Endometrial microvascular endothelial cells (primary cell): Measurements from ENCODE around the gene SERGEF. TPM values are rescaled to one million over a fixed set of nuclear protein-coding genes. Genes with fewer than 3 reads are reported as not detected.

Source experiments
- in situ Hi-C: cut with HindIII; loops from 2 replicates; pipeline ENCODE4 v1.10.0; 2017; ENCODE audit warnings: low sequenced_read_pairs, low pct_unique_long_range_greater_than_20kb; ENCODE audit errors: inconsistent ontology term
- total RNA-seq: library from RNA; depleted of rRNA; stranded (reverse); fragments of >200 nt; gene quantifications from one replicate; pipeline ENCODE4 v1.2.3, GENCODE V29; 2015; ENCODE audit errors: inconsistent ontology term

The SERGEF gene
- total RNA-seq, 1 donor from 2014 or later, result 18.5 TPM

DNA sequence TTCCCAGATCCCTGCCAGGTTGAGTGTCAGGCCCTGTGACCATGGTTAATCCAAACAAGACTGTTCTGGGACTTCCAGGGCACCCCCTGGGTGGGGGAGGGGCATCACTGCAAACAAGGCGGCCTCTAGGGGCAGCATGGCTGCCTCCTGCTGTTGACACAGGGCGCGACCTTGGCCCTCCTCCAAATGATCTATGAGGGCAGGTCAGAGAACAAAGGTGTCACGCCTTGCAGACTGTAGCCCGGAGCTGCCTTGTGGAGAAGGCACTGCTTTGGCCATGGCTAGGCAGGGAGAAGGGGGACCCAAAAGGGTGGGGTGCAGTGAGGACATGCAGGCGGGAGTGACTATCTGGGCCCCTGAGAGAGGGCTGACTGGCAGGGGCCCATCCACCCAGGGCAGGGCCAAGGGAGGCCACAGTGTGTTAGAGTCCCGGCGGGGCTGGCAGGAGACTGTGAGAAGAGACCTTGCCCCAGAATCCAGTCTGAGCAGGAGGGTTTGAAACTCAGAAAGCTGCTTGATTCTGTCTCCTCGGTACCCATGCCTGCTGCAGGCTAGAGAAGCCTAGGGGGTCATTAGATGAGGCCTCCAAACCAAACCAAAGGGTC is 242.7 kb downstream of the SERGEF start:
- in situ Hi-C loops, result no loop called here

DNA sequence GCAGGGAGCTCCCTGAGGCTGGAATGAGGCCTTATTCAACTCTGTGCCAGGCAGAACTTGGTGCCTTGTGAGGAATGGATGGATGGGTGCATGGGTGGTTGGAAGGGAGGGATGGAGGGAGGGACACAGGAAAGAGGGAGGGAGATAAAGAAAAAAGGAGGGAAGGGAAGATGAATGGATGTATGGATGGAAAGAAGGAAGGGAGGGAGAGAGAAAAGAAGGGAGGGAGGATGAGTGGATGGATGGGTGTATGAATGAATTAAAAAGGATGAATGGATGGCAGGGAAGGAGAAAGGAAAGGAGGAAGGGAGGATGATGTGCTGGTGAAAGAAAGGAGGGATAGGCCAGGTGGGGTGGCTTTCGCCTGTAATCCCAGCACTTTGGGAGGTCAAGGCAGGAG is 243.6 kb downstream of the SERGEF start:
- in situ Hi-C loops, result no loop called here

DNA sequence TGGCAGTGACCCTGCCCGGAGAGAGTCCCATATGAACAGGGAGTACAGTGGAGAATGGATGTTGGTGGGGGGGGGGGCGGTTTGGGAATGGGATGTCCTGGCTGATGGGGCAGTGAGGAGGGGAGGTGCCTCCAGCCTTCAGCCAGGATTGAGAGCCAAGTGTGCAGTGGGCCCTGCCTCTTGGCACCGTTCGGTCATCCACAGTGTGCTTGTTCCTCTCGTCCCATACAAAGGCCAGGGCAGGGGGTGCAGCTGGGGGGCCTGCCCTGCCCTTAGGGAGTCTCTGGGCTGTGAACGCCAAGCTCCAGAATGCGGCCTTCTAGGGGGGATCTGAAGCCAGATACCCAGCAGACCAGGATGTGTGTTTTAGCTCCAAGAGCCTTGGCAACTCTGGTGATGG is 244.3 kb downstream of the SERGEF start:
- in situ Hi-C loops, result no loop called here

DNA sequence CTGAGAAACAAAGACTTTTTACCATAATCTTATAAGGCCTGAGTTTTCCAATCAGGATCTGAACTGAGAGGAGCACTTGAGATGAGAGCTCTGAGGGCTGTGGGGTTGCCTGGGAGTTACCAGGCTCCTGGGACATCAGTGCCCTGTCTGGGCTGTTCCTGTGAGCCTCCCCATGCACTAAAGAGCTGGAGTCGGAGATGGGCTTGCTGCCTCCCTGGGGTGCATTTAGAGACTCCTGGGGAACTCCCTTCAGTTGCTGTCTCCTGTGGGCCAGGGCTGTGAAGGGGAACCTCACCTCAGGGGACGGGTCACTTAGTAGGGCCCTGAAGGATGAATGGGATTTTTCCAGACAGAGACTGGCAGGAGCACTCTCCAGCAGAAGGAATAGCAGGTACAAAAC is 244.9 kb downstream of the SERGEF start:
- in situ Hi-C loops, result no loop called here

DNA sequence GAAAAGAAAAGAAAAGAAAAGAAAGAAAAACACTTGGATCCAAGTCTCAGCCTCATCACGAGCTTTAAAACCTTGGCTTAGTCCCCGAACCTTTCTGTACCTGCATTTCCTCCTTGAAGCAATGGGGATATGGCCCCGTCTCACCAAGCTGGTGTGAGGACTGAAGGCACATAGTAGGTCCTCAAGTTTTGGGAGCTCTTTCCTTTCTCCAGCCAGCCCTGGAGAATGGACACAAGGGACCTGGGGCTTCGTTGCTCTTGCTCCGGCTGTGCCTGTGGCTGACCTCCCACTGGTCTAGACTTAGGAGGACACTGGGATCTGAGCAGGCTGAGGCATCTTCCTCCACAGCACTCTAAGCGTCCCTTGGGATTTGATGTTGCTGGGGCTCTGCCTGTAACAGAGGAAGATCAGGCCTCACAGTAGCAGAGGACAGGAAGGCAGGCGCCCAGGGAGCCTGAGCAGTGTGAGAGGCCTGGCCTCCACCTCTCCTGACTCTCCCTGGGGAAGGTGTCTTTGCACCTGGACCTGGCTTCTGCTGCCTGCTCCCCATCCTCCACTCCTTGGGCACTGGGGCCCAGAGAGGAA is 245.5 kb downstream of the SERGEF start:
- in situ Hi-C loops, result no loop called here

DNA sequence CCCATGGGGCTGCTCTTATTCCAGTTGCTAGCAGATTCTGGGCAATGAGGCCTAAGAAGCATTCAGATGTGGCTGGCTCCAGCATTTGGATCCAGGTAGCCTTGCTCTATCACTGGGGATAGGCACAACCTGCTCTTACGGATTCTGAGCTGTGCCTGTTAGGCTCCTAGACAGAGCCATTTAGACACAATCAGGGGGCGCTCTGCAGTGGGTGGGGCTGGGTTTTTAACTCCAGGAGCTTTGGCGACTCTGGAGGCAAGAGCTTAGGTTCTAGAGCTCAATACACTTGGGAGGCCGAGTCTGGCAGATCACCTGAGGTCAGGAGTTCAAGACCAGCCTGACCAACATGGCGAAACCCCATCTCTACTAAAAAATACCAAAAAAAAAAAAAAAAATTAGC is 246.3 kb downstream of the SERGEF start:
- in situ Hi-C loops, result no loop called here

DNA sequence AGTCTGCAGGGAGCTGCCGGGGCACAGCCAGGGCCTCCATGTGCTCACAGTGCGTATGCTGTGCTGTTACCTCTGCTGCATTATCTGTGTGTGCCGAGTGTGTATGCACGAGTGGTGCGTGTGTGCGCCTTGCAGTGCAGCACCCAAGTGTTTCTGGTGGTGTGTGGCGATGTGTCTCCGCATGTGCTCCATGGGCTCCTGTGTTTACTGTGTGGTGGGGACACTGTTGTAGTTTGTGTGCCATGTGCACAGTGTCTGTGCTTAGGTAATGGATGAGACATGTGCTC is 246.8 kb downstream of the SERGEF start:
- in situ Hi-C loops, result no loop called here

DNA sequence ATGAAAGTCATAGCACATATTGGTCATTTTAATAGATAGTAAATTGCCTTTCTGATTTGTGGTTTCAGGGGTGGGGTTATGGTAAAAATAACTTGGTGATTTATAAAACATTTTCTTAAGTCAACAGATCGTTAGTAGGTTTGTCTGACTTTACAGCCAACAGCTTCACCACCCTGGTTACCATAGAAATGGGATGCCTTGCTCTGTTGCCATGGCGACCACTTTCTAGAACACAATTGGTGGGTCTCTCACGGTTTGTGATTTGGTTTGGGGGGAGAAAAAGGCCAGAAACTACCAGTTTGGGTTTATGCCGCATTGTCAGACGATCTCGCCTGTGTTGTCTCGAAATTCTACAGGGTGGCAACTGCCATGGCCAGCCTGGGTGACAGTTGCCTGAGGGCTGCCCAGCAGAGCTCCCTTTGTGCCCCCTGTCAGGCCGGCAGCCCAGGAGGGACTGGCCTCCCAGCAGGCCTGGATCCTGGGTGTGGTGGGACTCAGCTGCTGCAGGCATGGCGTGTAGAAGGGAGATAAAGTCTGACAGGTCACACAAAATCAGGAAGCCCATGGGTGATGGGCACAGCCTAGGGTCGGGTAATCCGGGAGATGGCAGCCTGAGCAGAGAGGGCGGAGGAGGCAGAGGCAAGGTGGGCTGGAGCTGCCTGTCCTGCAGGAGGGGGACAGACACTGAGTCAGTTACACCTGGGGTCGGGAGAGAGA is 247.3 kb downstream of the SERGEF start:
- in situ Hi-C loops, result no loop called here

DNA sequence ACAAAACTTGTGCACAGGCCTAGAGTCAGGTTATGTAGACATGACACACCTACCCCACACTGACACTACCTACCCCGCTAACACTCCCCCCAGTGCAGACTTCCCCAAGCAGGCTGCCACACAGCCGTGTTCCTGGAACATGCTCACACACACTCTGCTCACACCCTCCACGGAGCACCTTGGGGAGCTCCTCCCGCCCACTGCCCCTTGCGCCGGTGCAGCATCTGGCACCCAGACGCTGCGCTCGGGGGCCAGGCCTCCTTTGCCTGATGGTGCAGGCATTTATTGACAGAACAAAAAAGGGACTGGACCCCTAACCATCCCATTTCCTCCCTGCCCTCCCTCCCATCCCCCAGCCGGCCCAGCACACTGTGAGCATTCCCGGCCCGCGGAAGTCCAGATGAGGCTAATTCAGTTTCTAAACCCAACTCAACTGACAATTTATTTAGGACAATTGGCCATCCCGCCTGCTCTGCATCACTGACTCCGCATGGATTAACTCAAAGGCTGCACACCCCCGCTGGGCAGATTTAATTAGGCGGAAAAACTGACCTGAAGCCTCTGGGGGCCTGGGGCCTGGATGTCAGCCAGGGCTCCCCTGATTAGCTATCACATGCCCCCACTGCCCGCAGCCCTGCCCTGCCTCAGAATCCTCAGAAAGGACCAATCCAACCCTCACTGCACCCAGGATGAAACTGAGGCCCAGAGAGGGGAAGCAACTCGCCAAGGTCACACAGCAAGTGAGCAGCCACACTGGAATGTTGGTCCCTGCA is 248.2 kb downstream of the SERGEF start:
- in situ Hi-C loops, result no loop called here

DNA sequence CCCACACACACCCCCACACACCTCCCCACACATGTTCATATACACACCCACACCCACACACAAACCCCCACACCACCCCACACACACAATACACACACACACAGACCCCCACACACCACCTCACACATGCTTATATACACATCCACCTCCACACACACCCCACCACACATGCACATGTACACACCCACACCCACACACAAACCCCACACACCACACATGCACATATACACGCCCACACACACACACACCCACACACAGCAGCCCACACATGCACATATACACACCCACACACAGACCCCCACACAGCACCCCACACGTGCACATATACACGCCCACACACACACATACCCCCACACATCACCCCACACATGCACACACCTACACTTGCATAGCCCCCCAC is 249.1 kb downstream of the SERGEF start:
- in situ Hi-C loops, result no loop called here

DNA sequence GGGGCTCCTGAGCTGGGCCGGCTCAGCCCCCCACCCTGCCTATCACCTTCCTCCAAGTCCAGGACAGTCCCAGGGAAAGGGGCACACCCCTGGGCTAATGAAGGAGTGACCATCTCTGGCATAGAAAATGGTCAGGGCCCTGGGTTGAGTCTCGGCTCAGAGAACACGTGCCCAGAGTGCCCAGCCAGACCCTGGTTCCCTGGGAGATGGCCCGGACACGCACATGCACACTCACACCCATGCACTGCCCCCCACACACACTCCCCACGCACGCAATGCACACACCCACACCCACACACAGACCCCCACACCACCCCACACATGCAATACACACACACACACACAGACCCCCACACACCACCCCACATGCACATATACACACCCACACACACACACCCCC is 249.6 kb downstream of the SERGEF start:
- in situ Hi-C loops, result no loop called here

DNA sequence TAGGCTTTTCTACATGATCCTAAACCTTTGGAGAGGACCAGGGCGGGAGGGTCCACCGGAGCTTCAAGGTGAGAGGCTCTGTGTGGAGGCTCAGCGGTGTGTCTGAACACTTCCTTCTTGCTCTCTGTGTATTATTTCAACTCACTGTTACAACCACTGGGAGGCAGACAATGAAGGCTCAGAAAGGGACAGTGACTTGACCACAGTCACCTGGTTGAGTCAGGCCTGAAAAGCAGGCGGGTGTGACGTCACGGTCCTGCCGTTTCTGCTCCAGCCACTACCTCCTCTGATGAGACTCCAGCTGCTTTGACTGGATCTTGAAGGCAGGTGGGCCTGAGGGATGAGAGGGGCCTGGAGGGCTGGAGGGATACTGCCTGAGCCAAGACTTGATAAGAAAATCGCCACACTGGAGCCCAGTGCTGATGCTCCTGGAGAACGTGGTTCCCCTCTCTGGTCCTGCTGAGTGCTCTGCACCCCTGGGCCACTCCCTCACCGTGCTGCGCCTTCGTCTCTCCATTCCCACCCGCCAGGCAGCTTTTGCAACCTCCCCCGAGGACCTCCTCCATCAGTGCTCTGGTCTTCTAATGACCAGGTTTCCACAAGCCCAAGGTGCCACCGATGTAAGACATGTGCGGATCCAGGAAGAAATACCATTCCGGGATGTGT is 250.4 kb downstream of the SERGEF start:
- in situ Hi-C loops, result no loop called here

DNA sequence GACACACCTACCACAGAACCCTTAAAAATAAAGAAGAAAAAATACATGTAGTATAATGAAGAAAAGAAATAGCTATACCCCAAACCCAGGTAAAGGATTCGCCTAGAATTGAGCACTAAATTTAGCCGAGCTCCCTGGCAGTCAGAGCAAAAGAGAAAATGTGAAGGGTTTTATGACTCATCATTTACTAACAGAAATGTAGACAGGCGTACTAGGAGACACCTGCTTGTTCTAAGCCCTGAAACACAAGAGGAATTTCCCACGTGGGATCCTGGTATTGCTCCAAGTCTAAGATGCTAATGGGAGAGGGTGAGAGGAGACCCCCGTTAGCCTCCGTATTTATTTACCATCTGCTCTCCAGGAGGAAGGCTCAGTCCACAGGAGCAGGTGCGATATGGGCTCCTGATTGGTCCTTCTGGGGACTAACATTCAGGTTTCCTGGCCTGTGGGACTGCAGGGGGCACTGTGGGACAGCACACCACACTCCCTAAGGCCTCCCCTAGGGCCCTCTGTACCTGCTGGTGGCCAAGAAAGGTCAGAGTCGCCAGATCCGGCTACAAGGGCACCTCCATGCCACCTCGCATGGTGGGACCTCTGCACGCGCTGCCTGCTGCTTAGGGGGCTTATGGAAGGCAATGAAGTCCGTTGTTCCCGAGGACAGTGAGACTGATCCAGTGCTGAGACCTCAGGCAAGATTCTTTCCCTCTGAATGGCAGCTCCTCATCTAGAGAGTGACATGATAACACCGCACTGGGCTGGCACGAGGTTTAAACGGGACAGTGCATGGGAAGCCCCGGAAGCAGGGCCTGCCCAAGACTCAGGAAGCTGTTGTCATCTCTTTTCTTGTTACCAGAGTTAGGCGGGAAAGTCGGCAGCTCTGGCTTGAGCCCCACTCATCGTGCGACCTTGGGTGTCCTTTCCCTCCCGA is 252.5 kb downstream of the SERGEF start:
- in situ Hi-C loops, result no loop called here

DNA sequence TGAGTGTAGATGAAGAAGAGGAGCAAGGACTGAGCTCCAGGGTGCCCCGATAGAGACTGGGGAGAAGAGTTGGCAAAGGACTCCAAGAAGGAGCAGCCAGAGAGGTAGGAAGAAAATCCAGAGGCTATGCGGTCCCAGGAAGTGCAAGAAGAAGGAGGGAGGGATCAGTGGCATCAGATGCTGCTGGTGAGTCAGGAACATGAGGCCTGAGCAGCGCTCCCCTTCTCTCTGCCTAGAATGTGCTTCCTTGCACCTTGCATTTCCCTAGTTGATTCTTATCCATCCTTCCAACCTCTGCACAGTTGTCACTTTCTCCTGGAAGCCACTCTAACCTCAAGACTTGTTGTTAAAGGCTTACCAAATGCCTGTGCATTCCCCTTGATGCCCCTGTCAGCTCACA is 257.0 kb downstream of the SERGEF start:
- in situ Hi-C loops, result no loop called here

DNA sequence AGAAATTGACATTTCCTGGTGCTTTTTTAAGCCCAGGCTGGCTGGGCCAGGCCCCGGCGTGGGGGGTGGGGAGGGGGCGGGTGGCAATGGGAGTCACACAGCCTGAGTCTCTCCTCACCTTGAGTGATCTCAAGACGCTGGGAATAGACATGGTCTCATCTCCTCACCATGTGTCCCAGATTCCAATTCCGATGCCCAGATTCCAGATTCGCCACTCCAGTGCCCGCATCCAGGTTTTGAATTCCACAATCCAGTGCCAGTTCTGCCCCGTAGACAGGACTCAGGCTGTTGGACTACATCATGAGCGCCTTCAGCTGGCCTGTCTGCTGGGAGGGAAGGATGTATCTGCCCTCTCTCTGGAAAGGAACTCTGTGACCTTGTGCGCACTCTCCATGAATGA is 259.2 kb downstream of the SERGEF start:
- in situ Hi-C loops, result no loop called here

DNA sequence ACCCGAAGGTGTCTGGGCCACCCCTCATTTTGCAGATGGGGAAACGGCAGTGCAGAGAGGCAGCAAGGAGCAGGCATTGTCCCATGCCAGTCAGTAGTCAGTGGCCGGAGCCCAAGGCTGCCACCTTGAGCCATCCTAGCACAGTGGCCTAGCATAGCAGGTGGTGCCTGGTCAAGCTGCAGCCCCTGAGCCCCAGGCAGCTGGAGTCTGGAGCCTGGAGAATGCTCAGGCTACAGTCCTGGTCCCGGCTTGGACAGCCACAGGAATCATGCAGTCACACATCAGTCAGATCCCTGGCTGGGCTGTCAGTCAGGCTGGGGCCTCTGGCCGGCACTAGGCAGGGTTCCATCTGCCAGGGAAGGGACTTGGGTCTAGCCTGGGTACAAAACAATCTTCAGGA is 259.7 kb downstream of the SERGEF start:
- in situ Hi-C loops, result no loop called here

DNA sequence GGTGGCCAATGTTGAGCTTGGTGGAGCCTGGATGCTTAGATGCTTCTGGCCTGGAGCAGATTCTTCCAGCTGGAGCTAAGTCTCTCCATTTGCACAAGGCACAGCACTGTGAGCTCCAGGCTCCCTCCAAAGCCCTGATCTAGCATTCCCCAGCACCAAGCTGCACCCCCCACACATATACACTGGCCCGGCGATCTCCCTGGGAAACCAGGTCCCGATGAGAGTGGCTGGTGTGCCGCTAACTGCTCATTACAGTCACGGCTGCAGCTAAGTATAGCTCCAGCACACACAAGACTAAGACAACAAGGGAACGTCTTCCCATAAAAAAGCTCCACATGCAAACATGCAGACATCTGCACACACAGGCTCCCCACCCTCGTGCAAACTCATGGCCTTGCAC is 260.7 kb downstream of the SERGEF start:
- in situ Hi-C loops, result no loop called here

DNA sequence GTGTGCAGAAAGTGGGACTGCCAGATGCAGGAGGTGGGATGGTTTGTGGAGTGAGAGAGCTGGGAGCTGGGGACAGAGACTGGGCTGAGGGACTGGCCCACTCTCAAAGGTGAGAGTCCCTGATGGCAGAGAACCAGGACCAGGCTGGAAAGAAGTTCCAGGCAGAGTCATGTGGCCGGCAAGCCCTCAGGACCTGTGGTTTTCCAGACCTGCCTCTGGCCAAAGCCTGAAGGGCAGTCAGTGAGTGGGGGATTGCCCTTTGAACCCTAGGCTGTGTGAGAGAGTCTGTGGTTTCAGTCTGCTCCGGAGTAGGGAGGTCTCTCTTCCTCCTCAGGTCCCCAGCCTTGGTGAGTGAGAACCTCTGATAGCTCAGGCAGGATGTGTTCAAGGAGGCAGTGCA is 261.3 kb downstream of the SERGEF start:
- in situ Hi-C loops, result no loop called here

DNA sequence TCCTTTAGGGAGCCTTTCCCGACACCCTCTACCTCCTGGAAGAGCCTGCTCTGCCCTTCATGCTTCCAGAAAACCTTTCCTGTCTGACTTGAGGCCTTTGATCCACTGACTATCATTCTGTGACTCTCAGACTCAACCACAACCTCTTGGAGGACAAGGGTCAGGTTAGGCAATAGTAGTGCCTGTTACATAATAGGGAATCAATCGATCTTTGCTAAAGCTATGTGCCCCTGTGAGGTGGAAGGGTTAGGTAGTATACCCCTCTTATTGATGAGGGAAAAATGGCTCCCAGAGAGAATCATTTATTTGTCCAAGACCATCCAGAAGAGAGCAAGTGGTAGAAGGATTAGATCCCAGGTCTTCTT is 262.1 kb downstream of the SERGEF start:
- in situ Hi-C loops, result no loop called here
